ENCODE data around the gene MEIOC. TPM values are rescaled to one million over a fixed set of nuclear protein-coding genes. Genes with fewer than 3 reads are reported as not detected.
A peak's percentile ranks its signal among the peaks of the same experiment; 100 is the strongest.

The MEIOC gene
- total and polyA plus RNA-seq, 2 of the 4 experiments (the other 2 are of a cell fraction) = 0.27 to 0.36 TPM

DNA sequence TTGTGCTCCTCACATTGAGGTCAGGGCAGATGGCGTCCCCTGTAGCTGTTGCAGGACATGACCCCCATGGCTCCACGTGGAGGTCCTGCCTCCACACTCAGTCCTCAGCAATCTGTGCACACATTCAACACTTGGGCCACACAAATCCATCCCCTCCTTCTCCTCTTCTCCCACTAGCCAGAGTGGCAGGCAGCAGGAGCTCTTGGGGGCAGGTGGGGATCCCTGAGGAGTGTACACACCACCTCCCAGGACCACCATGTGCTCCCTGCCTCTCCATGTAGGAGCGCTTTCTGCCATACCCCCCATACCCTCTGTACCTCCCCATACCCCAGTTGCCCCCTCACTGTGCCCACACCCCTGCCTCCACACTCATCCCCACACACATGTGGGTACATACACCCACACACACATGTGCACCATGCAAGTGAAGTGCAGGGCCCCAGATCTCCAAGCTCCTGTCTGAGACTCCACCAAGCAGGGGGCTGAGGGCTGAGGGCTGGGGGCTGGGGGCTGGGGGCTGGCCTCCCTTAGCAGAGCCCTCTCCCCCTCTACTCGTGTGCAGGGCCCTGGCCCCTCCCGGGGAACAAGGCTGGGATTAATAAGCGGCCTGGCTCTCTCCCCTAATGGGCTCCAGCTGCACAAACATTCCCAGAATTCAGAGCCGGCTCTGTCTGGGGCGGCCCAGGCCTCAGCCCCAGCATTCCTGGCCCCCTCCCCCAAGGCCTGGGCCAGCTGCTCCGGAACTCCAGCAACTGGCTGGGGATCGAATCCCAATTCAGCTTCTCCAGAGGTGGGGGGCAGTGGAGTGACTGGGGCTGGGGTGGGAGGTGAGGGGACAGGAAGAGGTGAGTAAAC is 48.2 kb upstream of the MEIOC start:
- Histone ChIP-seq H2BK15ac (ENCODE audit: low read depth, low read length) (peak overlapping the region; percentile 85; the same call in 2 of the 3 replicates), H3K27me3 (ENCODE audit: control insufficient read depth, insufficient read depth, low read length) (no peaks in the 10 kb centered on the region), H4K91ac (ENCODE audit: insufficient read depth, low read depth, low read length) (peak overlapping the region; percentile 95), H3K9me3 (ENCODE audit: control insufficient read depth, insufficient read depth, low read length) (no peaks in the 10 kb centered on the region), H4K5ac (ENCODE audit: low read depth, low read length) (peak overlapping the region; percentile 86), H3K4me2 (ENCODE audit: low read depth, low read length) (no peak overlapping the region; the same call in 1 of the 2 replicates), H2BK20ac (ENCODE audit: low read depth, low read length) (peak overlapping the region; percentile 75), H3K79me1 (ENCODE audit: low read depth in 1 of 2, low read length in 2 of 2) (0 out of 4 replicates have a peak, but pooled peaks cover 0 to 6% of the 10 kb centered on the region in 2 experiments), H3K18ac (ENCODE audit: low read depth, low read length) (peak overlapping the region; percentile 87), H3K14ac (replicated peaks; ENCODE audit: low read depth, low read length) (peak overlapping the region; percentile 89), H3K9me1 (ENCODE audit: insufficient read depth, low read length) (peaks cover 14% of the 10 kb centered on the region), H2AK5ac (ENCODE audit: low read depth, low read length) (peak overlapping the region; percentile 99), H2AK9ac (replicated peaks; ENCODE audit: low read depth, low read length, poor library complexity) (peak overlapping the region; percentile 92), H2AFZ (replicated peaks; ENCODE audit: low read length, poor library complexity) (peak overlapping the region; percentile 66), H3K23ac (ENCODE audit: low read depth, low read length) (no peak overlapping the region; the same call in 1 of the 2 replicates), H3K4me3 (ENCODE audit: insufficient read depth, low read depth, low read length) (no peak overlapping the region), H4K8ac (ENCODE audit: low read depth in 2 of 2, low read length in 2 of 2) (peak overlapping the region; percentile 83 to 84), H3K56ac (ENCODE audit: extremely low read depth, insufficient read depth, low read length) (no peak overlapping the region), H2BK120ac (ENCODE audit: low read depth, low read length) (peak overlapping the region; percentile 93), H3K4me1 (ENCODE audit: control insufficient read depth, insufficient read depth, low read length) (peaks cover 17% of the 10 kb centered on the region), H3K4ac (ENCODE audit: low read depth, low read length) (peak overlapping the region; percentile 97), H3K27ac (ENCODE audit: insufficient read depth, low read length) (peak overlapping the region; percentile 77), H2BK5ac (ENCODE audit: low read depth, low read length, poor library complexity, severe bottlenecking) (peak overlapping the region; percentile 51), H4K20me1 (ENCODE audit: insufficient read depth, low read length) (no peaks in the 10 kb centered on the region), H3K9ac (ENCODE audit: low read depth, low read length) (no peak overlapping the region), H3K36me3 (ENCODE audit: control insufficient read depth, insufficient read depth, low read length) (no peaks in the 10 kb centered on the region)
- CTCF ChIA-PET = no interaction called here
- DNase-seq (peak; percentile 74), ATAC-seq (ENCODE audit: low read depth) (peak; percentile 97)
- no TSS peak for BruUV-seq (replicated peaks)
- dilution Hi-C loops (cut with HindIII; ENCODE audit: low sequenced_read_pairs, unreplicated experiment) (no loop called here), intact Hi-C loops (cut with micrococcal nuclease) (no loop called here), in situ Hi-C loops (cut with MboI; ENCODE audit: low sequenced_read_pairs) (no loop called here)
- POLR2A ChIA-PET (ENCODE audit: unreplicated experiment) = interaction anchor here (0.5 to 0.6 kb wide), 2 partner anchors 80 to 1882 kb away, joined by 4 to 7 read pairs; no protein-coding TSS in a partner anchor
- peak; percentile 75; the same call in 1 of the 2 replicates for TF ChIP-seq MAZ (IDR thresholded peaks at IDR 0.05; ENCODE audit: borderline replicate concordance, low read depth, low read length)
- no peak for TF ChIP-seq MAFK (IDR thresholded peaks at IDR 0.05; ENCODE audit: low read depth, low read length)
- 100% methylated on average over 1 of the region's 10 CpGs; no CpG with 5 or more reads in 1 of the 2 experiments for WGBS, 2 experiments (ENCODE audit: extremely low coverage in 2 of 2, insufficient read length in 1 of 2)

All from IMR-90 (cell line).